ENCODE data around the gene IFNA6.
A peak's percentile ranks its signal among the peaks of the same experiment; 100 is the strongest.

Gene IFNA6

GRCh38 chr9:21340735-21341134, 10.0 kb downstream of the IFNA6 start:
- Histone ChIP-seq H3K9me3 (ENCODE audit: control insufficient read depth, low read length) (no peaks in the 10 kb centered on the region), H3K9ac (no peak overlapping the region), H3K27ac (no peak overlapping the region), H2AFZ (no peak overlapping the region), H3K4me2 (ENCODE audit: low read length) (no peak overlapping the region), H3K4me1 (no peaks in the 10 kb centered on the region), H3K79me2 (no peaks in the 10 kb centered on the region), H3K4me3 (ENCODE audit: low read depth, low read length) (no peak overlapping the region), H3K27me3 (ENCODE audit: control insufficient read depth, insufficient read depth, low read length) (no peaks in the 10 kb centered on the region), H3K36me3 (ENCODE audit: control insufficient read depth, insufficient read depth, low read length) (no peaks in the 10 kb centered on the region)
- no peak for TF ChIP-seq CTCF (IDR thresholded peaks at IDR 0.05)

- Histone ChIP-seq H3K9ac (no peak overlapping the region), H3K79me2 (peaks cover 15% of the 10 kb centered on the region), H3K4me2 (ENCODE audit: low read length) (no peak overlapping the region), H3K4me1 (no peaks in the 10 kb centered on the region), H3K36me3 (ENCODE audit: control insufficient read depth, insufficient read depth, low read length) (no peaks in the 10 kb centered on the region), H2AFZ (peak overlapping the region; percentile 98), H3K27me3 (ENCODE audit: control insufficient read depth, insufficient read depth, low read length) (no peaks in the 10 kb centered on the region), H3K9me3 (ENCODE audit: control insufficient read depth, low read length) (no peaks in the 10 kb centered on the region), H3K4me3 (ENCODE audit: low read depth, low read length) (no peak overlapping the region), H3K27ac (no peak overlapping the region)
- TF ChIP-seq CTCF (IDR thresholded peaks at IDR 0.05): no peak
Observed at GRCh38 chr9:21336457-21336856, 14.2 kb downstream of the IFNA6 start.

- peak within 1 kb of the TSS; percentile 98 for H2AFZ ChIP-seq
- peaks cover 15% of the 10 kb centered on the region for H3K79me2 ChIP-seq
- H3K27me3 ChIP-seq (ENCODE audit: control insufficient read depth, insufficient read depth, low read length): no peaks in the 10 kb centered on the region
- H3K4me2 ChIP-seq (ENCODE audit: low read length): peak within 1 kb of the TSS; percentile 89
- no peaks in the 10 kb centered on the region for H3K9me3 ChIP-seq (ENCODE audit: control insufficient read depth, low read length)
- no peaks in the 10 kb centered on the region for H3K4me1 ChIP-seq
- H3K9ac ChIP-seq: peak within 1 kb of the TSS; percentile 91
- no peaks in the 10 kb centered on the region for H3K36me3 ChIP-seq (ENCODE audit: control insufficient read depth, insufficient read depth, low read length)
- peak within 1 kb of the TSS; percentile 71 for H3K4me3 ChIP-seq (ENCODE audit: low read depth, low read length)
- no peak for TF ChIP-seq CTCF (IDR thresholded peaks at IDR 0.05)
- H3K27ac ChIP-seq: peak within 1 kb of the TSS; percentile 94
Observed at GRCh38 chr9:21334701-21335632, 15.7 kb downstream of the IFNA6 start, which contains the start of gene KLHL9. Gene KLHL9 (minus strand): TSS chr9:21335404. CDS start chr9:21334859, 545 bp downstream.

- no peak for TF ChIP-seq CTCF (IDR thresholded peaks at IDR 0.05)
- Histone ChIP-seq H3K4me2 (ENCODE audit: low read length) (peak overlapping the region; percentile 89), H3K9me3 (ENCODE audit: control insufficient read depth, low read length) (no peaks in the 10 kb centered on the region), H3K36me3 (ENCODE audit: control insufficient read depth, insufficient read depth, low read length) (no peaks in the 10 kb centered on the region), H3K79me2 (peaks cover 15% of the 10 kb centered on the region), H2AFZ (no peak overlapping the region), H3K27me3 (ENCODE audit: control insufficient read depth, insufficient read depth, low read length) (no peaks in the 10 kb centered on the region), H3K4me3 (ENCODE audit: low read depth, low read length) (no peak overlapping the region), H3K27ac (no peak overlapping the region), H3K4me1 (no peaks in the 10 kb centered on the region), H3K9ac (no peak overlapping the region)
Observed at GRCh38 chr9:21333226-21333625, 17.5 kb downstream of the IFNA6 start.
